DND-41 (cell line): ENCODE results near the gene GALNT13.

ENCODE experiments used
- ATAC-seq: fragments of 200-7000 bp; cut with Tn5 transposase; 3 replicates; pipeline ENCODE4 v1.9.1; 2021; ENCODE audit warnings: low read depth; ENCODE audit not compliant: insufficient read depth
- DNase-seq: peaks from one replicate; pipeline ENCODE4 v3.0.0-alpha.2; 2020
- H2AFZ ChIP-seq: 2 replicates; pipeline ENCODE4 v1.6.0; 2012; ENCODE audit warnings: low read depth, low read length
- H3K27ac ChIP-seq: 2 replicates; pipeline ENCODE4 v1.5.1; 2012; ENCODE audit warnings: low read length, inconsistent platforms
- H3K27me3 ChIP-seq: fragments of 200-600 bp; sonication (generic); 2 replicates; pipeline ENCODE4 v1.6.0; 2012; ENCODE audit warnings: low read length, mild to moderate bottlenecking, inconsistent platforms; ENCODE audit not compliant: insufficient read depth, poor library complexity
- H3K36me3 ChIP-seq: 2 replicates; pipeline ENCODE4 v1.5.1; 2012; ENCODE audit warnings: low read length, inconsistent platforms; ENCODE audit not compliant: insufficient read depth
- H3K4me1 ChIP-seq: 2 replicates; pipeline ENCODE4 v1.5.1; 2012; ENCODE audit warnings: mild to moderate bottlenecking, low read length; ENCODE audit not compliant: insufficient read depth
- H3K4me2 ChIP-seq: 2 replicates; pipeline ENCODE4 v1.6.0; 2012; ENCODE audit warnings: mild to moderate bottlenecking, moderate library complexity, low read length, inconsistent platforms; ENCODE audit not compliant: insufficient read depth
- H3K4me3 ChIP-seq, 2 experiments: fragments of 200-600 bp in 1 of 2; shearing (Covaris generic) in 1 of 2; 2 replicates each; pipeline ENCODE4 v1.5.1; 2012 to 2016; ENCODE audit warnings: inconsistent platforms in 2 of 2, low read length in 2 of 2, mild to moderate bottlenecking in 2 of 2, low read depth in 1 of 2, moderate library complexity in 1 of 2
- H3K79me2 ChIP-seq: 2 replicates; pipeline ENCODE4 v1.6.0; 2012; ENCODE audit warnings: low read length, inconsistent platforms; ENCODE audit not compliant: insufficient read depth
- H3K9ac ChIP-seq: 2 replicates; pipeline ENCODE4 v1.6.0; 2012; ENCODE audit warnings: low read depth, mild to moderate bottlenecking, inconsistent platforms, low read length, moderate library complexity
- H3K9me3 ChIP-seq: 2 replicates; pipeline ENCODE4 v1.5.1; 2012; ENCODE audit warnings: low read length, moderate library complexity, mild to moderate bottlenecking, inconsistent platforms; ENCODE audit not compliant: insufficient read depth, severe bottlenecking
- H4K20me1 ChIP-seq: 2 replicates; pipeline ENCODE4 v1.6.0; 2012; ENCODE audit warnings: low read length; ENCODE audit not compliant: insufficient read depth
- EZH2 ChIP-seq: IDR thresholded peaks from 3 replicates; pipeline ENCODE4 v1.6.1; 2012; ENCODE audit warnings: borderline replicate concordance, low read depth, mild to moderate bottlenecking, moderate library complexity, low read length, inconsistent platforms; ENCODE audit not compliant: severe bottlenecking
- TF ChIP-seq, protein P1 (sequence below): IDR thresholded peaks from 2 replicates; pipeline ENCODE4 v1.5.1; 2012; ENCODE audit warnings: borderline replicate concordance, low read length, moderate library complexity, mild to moderate bottlenecking; ENCODE audit not compliant: poor library complexity, severe bottlenecking; ENCODE audit errors: extremely low read depth

GALNT13 gene

DNA sequence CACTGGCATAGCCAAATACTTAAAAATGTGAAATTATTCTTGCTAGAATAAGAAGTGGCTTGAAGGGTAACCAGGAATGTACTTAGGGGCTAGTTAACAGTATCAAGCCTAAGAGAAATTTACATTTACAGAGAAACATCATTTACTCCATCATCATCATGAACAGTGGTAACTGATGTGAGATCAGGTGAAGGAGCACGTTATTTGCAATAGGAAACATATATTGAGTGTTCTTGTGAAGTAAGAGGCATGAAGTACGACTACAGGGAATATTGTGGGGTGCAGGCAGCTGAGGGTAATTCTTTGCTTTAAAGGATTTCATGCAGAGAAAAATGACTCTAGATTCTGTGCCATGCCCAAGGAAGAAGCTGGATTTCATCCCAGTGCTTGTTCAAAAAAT lies 220.8 kb downstream of the GALNT13 start:
- Histone ChIP-seq H4K20me1 (no peaks in the 10 kb centered on the region), H3K27ac (no peak overlapping the region), H3K9ac (no peak overlapping the region), H3K36me3 (no peaks in the 10 kb centered on the region), H3K79me2 (no peaks in the 10 kb centered on the region), H2AFZ (no peak overlapping the region), H3K27me3 (no peaks in the 10 kb centered on the region), H3K4me2 (no peak overlapping the region), H3K9me3 (no peaks in the 10 kb centered on the region), H3K4me1 (no peaks in the 10 kb centered on the region), H3K4me3 (no peak overlapping the region)
- DNase-seq (no peak), ATAC-seq (no peak)
- TF ChIP-seq, protein P1, sequence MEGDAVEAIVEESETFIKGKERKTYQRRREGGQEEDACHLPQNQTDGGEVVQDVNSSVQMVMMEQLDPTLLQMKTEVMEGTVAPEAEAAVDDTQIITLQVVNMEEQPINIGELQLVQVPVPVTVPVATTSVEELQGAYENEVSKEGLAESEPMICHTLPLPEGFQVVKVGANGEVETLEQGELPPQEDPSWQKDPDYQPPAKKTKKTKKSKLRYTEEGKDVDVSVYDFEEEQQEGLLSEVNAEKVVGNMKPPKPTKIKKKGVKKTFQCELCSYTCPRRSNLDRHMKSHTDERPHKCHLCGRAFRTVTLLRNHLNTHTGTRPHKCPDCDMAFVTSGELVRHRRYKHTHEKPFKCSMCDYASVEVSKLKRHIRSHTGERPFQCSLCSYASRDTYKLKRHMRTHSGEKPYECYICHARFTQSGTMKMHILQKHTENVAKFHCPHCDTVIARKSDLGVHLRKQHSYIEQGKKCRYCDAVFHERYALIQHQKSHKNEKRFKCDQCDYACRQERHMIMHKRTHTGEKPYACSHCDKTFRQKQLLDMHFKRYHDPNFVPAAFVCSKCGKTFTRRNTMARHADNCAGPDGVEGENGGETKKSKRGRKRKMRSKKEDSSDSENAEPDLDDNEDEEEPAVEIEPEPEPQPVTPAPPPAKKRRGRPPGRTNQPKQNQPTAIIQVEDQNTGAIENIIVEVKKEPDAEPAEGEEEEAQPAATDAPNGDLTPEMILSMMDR: no peak
- no peak for TF ChIP-seq EZH2

GRCh38 chr2:154093856-154094255 lies 222.1 kb downstream of the GALNT13 start:
- H3K4me3 ChIP-seq: no peak overlapping the region
- H3K79me2 ChIP-seq: no peaks in the 10 kb centered on the region
- no peak for DNase-seq
- H4K20me1 ChIP-seq: no peaks in the 10 kb centered on the region
- H3K4me1 ChIP-seq: no peaks in the 10 kb centered on the region
- H2AFZ ChIP-seq: no peak overlapping the region
- H3K4me2 ChIP-seq: no peak overlapping the region
- no peak for TF ChIP-seq EZH2
- TF ChIP-seq, protein P1: no peak
- no peak overlapping the region for H3K9ac ChIP-seq
- no peaks in the 10 kb centered on the region for H3K9me3 ChIP-seq
- H3K36me3 ChIP-seq: no peaks in the 10 kb centered on the region
- no peak overlapping the region for H3K27ac ChIP-seq
- H3K27me3 ChIP-seq: no peaks in the 10 kb centered on the region
- no peak for ATAC-seq

DNA sequence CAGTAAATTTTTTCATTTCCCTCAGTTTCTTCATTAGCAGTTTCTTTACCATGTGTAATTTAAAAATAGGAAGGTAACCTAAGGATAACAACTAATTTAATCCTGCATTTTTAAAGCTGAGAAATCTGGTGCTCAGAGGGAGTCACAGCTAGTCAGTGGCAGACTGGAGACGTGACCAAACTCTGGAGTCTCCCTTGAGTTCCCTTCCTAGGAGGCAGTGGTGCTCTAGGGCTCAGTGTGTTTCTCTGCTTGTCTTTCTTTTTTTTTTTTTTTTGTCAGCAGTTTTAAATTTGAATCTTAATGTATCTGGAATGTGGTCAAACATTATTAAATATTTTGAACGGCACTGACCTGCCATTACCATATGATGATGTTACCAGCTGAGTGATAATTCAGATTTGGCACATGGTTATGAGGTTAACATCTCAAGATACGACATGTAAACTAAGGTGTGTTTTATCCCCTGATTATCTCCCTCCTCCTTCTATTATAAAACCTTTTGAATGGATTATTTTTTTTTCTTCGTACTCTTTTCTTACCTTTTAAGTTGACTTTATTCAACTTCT lies 226.2 kb downstream of the GALNT13 start:
- Histone ChIP-seq H2AFZ (no peak overlapping the region), H3K4me1 (no peaks in the 10 kb centered on the region), H3K27ac (no peak overlapping the region), H3K4me3 (no peak overlapping the region), H3K27me3 (no peaks in the 10 kb centered on the region), H4K20me1 (no peaks in the 10 kb centered on the region), H3K36me3 (no peaks in the 10 kb centered on the region), H3K4me2 (no peak overlapping the region), H3K9me3 (no peaks in the 10 kb centered on the region), H3K79me2 (no peaks in the 10 kb centered on the region), H3K9ac (no peak overlapping the region)
- no peak for TF ChIP-seq EZH2
- TF ChIP-seq, protein P1: no peak
- ATAC-seq (no peak), DNase-seq (no peak)

GRCh38 chr2:154120706-154121105 lies 249.0 kb downstream of the GALNT13 start:
- H4K20me1 ChIP-seq: no peaks in the 10 kb centered on the region
- DNase-seq (no peak), ATAC-seq (no peak)
- no peaks in the 10 kb centered on the region for H3K4me1 ChIP-seq
- no peak overlapping the region for H3K4me3 ChIP-seq
- H3K36me3 ChIP-seq: no peaks in the 10 kb centered on the region
- TF ChIP-seq EZH2: no peak
- TF ChIP-seq, protein P1: no peak
- no peaks in the 10 kb centered on the region for H3K79me2 ChIP-seq
- H3K4me2 ChIP-seq: no peak overlapping the region
- H3K27me3 ChIP-seq: no peaks in the 10 kb centered on the region
- H3K9ac ChIP-seq: no peak overlapping the region
- H3K9me3 ChIP-seq: no peaks in the 10 kb centered on the region
- no peak overlapping the region for H3K27ac ChIP-seq
- no peak overlapping the region for H2AFZ ChIP-seq
